SKM-1 treated with dmso at 0.1 percent for 144 hours (cell line): ENCODE measurements around the gene ZFP36.

Experiments
- DNase-seq: peaks from one replicate; lab custom pipeline; 2025; ENCODE audit not compliant: unreplicated experiment; lab: John Stamatoyannopoulos, UW

ZFP36 gene

DNA sequence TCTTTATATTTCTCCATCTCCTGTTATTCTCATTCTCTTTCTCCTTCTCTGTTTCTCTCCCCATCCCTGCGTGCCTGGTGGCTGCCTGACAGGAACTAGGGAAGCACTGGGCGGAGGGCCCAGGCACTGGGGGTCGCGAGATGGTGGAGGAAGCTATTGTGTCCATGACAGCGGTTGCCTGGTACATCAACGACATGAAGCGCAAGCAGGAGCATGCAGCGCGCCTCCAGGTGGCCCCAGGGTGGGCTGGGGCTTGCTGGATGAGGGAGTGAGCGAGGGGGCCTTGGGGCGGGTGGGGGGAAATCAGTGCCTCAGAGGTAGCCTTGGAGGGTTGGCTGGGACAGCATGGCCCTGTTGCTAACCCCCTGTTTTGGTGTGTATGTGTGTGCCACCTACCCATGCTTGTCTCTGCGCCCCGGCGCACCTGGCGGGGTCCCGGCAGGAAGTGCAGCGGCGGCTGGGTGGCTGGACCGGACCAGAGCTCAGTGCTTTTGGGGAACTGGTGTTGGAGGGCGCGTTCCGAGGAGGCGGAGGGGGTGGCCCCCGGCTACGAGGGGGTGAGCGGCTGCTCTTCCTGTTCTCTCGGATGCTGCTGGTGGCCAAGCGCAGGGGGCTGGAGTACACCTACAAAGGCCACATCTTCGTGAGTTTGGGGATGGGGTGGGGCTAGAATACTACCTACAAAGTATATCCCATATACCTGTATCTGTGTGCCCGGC is 11.0 kb downstream of the ZFP36 start:
- no peak for DNase-seq

- no peak for DNase-seq
Observed at GRCh38 chr19:39419003-39419402, 12.4 kb downstream of the ZFP36 start.

DNA sequence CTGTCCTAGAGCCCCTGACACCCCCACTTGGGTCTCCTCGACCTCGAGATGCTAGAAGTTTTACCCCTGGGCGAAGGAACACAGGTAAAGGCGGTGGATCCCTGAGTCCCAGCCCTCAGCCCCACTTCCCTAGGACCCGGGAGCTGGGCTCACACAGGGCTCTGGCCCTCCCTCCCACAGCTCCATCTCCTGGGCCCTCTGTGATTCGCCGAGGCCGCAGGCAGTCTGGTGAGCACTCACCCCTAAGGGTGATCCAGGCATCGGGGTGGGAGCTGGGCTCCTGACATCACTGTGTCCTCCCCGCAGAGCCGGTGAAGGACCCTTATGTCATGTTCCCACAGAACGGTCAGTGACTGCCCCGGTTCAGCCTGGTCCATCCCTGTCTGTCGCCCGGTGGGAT is 14.1 kb downstream of the ZFP36 start:
- no peak for DNase-seq

DNA sequence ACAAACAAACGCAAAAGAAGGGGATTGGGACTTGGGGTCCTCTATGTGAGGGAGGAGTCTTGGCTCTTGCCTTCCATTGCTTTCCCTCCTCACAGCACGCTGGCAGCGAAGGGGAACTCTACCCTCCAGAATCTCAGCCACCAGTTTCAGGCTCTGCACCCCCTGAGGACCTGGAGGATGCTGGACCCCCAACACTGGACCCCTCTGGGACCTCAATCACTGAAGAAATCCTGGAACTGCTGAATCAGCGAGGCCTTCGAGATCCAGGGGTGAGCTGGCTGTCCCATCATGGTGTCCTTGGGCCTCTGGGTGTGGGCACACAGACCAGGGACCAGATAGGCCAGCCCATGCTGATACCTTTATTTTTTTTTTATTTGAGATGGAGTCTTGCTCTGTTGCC is 15.4 kb downstream of the ZFP36 start:
- no peak for DNase-seq

GRCh38 chr19:39423258-39424086 is 16.8 kb downstream of the ZFP36 start:
- no peak for DNase-seq

GRCh38 chr19:39424934-39425333 is 18.3 kb downstream of the ZFP36 start:
- no peak for DNase-seq

GRCh38 chr19:39425744-39426143 is 19.1 kb downstream of the ZFP36 start:
- no peak for DNase-seq

GRCh38 chr19:39426170-39426569 is 19.5 kb downstream of the ZFP36 start:
- DNase-seq: no peak

GRCh38 chr19:39427707-39428106 is 21.1 kb downstream of the ZFP36 start:
- no peak for DNase-seq

DNA sequence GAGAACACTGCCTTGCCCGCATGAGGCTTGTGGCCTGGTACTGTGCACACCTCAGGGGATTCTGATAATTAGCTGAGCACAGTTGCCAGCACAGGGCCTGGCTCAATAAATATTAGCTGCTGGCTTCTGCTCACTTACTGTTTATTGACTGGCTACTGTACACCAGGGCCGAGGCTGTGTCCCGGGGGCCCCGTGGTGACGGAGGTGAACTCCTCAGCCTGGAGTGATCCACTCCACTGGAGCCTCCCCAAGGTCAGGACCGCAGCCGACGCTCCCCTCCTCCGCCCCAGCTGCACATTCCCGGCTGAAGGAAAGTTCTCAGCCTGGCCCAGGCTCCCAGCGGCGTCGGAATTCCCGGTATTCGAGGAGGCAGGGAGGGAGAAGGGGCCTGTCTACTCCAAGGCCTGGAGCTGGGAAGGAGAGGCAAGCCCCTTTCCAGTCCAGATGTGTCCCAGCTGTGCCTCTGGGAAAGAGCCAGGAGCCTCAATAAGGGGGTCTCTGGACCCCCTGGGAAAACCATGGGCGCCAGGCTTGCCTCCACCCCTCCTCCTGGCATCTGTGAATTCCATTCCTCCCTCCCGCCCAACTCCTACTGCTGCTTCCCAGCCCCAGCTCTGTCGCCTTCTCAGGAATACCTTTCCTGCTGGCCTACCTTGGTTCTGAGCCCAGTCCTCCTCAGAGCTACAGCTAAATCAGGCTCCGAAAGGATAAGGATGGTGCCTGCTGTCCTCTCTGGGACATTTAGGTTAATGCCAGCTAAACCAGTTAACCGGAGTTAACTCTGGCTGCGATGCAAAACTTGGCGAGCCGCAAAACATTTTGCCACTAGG is 21.9 kb downstream of the ZFP36 start:
- DNase-seq: no peak

DNA sequence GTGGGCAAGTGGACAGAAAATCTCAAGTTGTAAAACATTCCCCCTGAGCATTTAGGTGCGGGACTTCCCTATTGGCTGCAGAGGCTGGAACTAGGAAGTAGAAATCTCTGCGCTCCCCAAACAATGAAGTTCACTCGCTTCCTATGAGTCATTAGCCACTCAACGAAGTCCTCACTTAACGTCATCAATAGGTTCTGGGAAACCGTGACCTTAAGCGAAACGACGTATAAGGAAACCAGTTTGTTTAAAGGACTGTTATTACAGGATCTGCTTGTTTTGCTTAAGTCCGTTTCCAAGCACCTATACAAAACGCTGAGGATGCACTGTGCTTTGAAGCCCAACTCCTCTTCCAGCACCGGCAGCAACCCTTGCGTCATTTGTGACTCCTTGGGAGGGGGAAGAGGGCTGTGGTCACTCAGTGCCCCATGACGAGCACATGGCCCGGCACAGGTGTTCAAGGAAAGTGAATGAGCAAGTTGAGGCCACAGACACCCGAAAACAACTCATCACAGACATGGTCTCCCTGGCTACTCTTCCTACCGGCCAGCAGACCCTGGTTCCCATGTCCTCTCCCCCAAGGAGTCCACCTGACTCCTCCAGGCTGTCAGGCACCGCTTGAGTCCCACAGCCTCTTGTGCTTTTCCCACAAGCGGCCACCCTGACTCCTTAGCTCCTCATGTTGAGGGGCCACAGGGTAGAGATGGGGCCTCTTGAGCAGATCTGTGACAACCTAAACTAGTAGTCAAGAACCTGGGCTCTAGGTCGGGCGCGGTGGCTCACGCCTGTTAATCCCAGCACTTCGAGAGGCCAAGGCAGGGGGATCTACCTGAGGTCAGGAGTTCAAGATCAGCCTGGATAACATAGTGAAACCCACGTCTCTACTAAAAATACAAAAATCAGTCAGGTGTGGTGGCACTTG is 24.3 kb downstream of the ZFP36 start:
- peak; percentile 76 for DNase-seq

DNA sequence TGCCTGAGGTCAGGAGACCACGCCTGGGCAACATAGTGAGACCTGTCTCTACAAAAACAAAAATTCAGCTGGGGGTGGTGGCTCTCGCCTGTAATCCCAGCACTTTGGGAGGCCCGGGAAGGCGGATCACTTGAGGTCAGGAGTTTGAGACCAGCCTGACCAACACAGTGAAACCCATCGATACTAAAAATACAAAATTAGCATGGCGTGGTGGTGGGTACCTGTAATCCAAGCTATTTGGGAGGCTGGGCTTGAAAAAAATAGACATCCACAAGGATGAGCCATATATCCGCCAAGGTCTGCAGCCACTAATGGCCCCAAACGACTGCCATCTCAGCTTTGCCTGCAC is 26.0 kb downstream of the ZFP36 start:
- DNase-seq: no peak

DNA sequence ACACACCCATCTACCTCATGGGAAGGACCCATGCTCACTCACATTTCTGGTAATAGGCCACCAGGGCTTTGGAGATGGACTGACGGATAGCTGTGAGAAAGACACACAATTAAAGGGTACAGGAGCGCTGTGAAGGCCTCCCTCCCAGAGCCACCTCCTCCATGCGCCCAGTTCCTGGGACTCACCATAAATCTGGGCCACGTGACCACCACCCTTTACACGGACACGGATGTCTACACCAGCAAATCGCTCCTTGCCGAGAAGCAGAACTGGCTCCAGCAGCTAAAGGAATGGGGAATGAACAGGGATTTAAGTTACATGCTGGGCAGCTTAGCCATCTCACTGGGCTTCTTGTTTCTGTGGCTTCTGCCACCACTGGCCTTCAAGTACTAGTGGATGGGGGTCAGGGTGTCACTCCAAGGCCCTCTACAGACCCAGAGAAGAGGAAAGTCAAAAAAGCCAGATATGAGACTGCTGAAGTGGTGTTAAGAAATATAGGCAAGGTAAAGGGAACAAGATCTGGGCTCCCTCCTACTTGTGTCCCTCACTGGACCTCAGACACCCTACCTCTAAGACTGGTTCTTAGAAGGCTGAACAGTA is 26.9 kb downstream of the ZFP36 start:
- DNase-seq: no peak

DNA sequence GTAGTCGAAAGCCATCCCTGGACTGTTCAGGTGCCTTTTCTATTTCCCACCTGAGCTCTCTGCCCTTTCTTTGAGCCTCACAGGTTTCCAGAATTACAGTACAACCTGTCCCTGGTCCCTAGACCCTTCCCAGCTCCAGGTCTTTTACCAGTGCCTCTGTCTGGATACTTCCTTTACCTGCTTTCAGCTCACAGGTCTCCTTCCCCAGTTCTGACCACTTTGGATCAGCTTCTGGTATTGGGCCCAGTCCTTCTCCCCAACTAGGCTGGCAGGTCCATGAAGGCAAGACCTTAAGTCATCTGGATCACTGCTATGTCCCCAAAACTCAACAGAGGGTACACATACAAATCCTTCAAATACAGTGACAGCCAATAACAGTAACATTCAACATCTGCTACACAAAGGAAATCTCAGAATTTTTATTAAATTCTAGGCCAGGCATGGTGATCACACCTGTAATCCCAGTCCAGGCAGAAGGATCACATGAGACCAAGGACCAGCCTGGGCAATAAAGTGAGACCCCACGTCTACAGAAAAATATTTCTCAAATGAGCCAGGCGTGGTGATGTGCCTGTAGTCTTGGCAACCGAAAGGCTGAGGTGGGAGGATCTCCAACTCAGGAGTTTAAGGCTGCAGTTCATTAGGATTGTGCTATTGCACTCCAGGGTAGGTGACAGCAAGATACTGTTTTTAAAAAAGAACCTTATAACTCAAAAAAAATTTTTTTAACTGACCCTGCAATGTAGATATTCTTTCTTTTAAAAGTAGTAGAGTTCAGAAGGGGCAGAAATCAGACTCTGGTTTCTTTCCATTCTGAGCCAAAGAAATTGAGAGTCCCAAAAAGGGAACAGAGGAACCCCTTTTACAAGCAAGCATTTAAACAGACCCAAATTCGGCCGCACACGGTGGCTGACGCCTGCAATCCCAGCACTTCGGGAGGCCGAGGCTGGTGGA is 27.8 kb downstream of the ZFP36 start:
- no peak for DNase-seq

DNA sequence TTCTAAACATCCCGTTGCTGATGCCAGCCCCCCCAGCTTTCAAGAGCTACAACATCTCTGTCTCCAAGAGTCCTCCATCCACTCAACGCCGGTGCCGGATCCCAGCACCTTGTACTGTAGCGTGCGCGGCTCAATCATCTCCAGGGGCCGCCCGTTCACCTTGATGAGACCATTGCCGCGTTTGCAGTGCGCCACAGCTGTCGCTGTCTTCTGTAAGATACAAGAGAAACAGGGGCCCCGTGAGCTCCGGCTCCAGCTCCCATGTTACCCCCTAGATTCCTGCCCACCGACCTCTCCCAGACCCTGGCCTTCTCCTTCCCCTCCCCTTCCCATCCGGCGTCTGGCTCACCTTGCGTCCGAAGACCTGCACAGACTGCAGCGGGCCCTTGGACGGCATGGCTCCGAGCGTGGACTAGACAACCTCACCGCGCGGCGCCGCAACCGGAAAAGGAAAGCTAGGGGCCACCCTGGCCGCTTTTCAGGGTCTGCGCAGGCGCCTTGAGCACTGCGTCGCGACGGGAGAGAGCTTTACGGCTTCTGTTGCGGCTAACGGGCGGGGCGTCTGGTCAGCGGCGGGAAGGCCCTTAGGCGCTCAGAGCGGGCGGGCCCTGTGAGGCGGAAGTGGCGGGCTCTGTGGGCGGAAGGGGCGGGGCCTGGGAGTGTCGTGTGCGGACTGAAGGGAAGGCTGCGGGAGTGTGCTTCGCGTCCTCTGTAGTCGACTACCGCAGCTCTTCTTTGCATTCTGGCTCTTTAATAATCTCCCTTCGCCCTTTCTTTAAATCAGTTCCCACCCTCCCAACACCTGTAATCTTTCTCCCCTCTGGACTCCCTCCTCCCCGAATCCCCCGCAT is 29.1 kb downstream of the ZFP36 start, which contains the start of gene RPS16:
TSS of gene RPS16 (minus strand) at position 451 of the 851 bp plus-strand sequence. CDS start at position 397, 54 bp downstream.
- peak; percentile 98 for DNase-seq

- DNase-seq: no peak
Observed at GRCh38 chr19:39436350-39436716, 29.7 kb downstream of the ZFP36 start.

GRCh38 chr19:39438270-39438934 is 31.8 kb downstream of the ZFP36 start:
- no peak for DNase-seq
